WTC11 (cell line): ENCODE results near the gene TCOF1. TPM values are rescaled to one million over a fixed set of nuclear protein-coding genes. Genes with fewer than 3 reads are reported as not detected.

Source experiments
- ATAC-seq: fragments of 200-7000 bp; cut with Tn5 transposase; 2 replicates; pipeline ENCODE4 v1.10.0; 2021; ENCODE audit warnings: mild to moderate bottlenecking, moderate library complexity
- CTCF ChIA-PET: fragments of 300-600 bp; sonication (Branson Sonifier 250); formaldehyde crosslinking; loops from one replicate; lab custom pipeline; 2021; ENCODE audit warnings: antibody characterized with exemption; lab: Charles Lee
- POLR2A ChIA-PET: fragments of 350-600 bp; sonication (Branson Sonifier 250); formaldehyde crosslinking; loops from one replicate; lab custom pipeline; 2021; ENCODE audit warnings: antibody characterized with exemption; lab: Charles Lee
- DNase-seq: peaks from one replicate; pipeline ENCODE4 v3.0.0; 2021; ENCODE audit warnings: low spot score
- H3K27ac Mint-ChIP-seq: 2 replicates; pipeline ENCODE4 v1.8.0; 2021; ENCODE audit warnings: mixed read lengths
- H3K27me3 Mint-ChIP-seq: 2 replicates; pipeline ENCODE4 v1.8.0; 2021; ENCODE audit warnings: low read depth, mild to moderate bottlenecking, moderate library complexity, mixed read lengths
- H3K36me3 Mint-ChIP-seq: 2 replicates; pipeline ENCODE4 v1.8.0; 2021; ENCODE audit warnings: mixed read lengths
- H3K4me1 Mint-ChIP-seq: 2 replicates; pipeline ENCODE4 v1.8.0; 2022; ENCODE audit warnings: mixed read lengths
- H3K4me3 Mint-ChIP-seq: 2 replicates; pipeline ENCODE4 v1.8.0; 2021; ENCODE audit warnings: mild to moderate bottlenecking, moderate library complexity, mixed read lengths
- H3K9me3 Mint-ChIP-seq: 2 replicates; pipeline ENCODE4 v1.8.0; 2021; ENCODE audit warnings: mixed read lengths
- GRHL2 ChIP-seq: fragments of 250-450 bp; sonication (Bioruptor Pico); IDR thresholded peaks from 2 replicates; pipeline ENCODE4 v1.8.0; 2022; ENCODE audit warnings: mild to moderate bottlenecking, moderate library complexity; ENCODE audit not compliant: insufficient replicate concordance, severe bottlenecking
- IRF2 ChIP-seq: sonication (generic); formaldehyde crosslinking; IDR thresholded peaks from 2 replicates; pipeline ENCODE4 v1.8.0; 2022; ENCODE audit warnings: low read depth, missing genetic modification reagents, borderline replicate concordance
- NR1H2 ChIP-seq: sonication (generic); formaldehyde crosslinking; IDR thresholded peaks from 2 replicates; pipeline ENCODE4 v1.9.0; 2021; ENCODE audit warnings: mild to moderate bottlenecking, moderate library complexity, missing genetic modification reagents
- SOX15 ChIP-seq: fragments of 250-450 bp; sonication (Bioruptor Pico); IDR thresholded peaks from 2 replicates; pipeline ENCODE4 v1.9.0; 2021; ENCODE audit warnings: mild to moderate bottlenecking
- ZBTB21 ChIP-seq: sonication (generic); formaldehyde crosslinking; IDR thresholded peaks from 2 replicates; pipeline ENCODE4 v1.8.1; 2023; ENCODE audit warnings: mild to moderate bottlenecking, missing genetic modification reagents, borderline replicate concordance
- ZNF138 ChIP-seq: sonication (generic); formaldehyde crosslinking; conservative IDR thresholded peaks from 2 replicates; pipeline ENCODE4 v1.8.1; 2022; ENCODE audit warnings: mild to moderate bottlenecking, moderate library complexity, missing genetic modification reagents
- ZNF232 ChIP-seq: sonication (generic); formaldehyde crosslinking; IDR thresholded peaks from 2 replicates; pipeline ENCODE4 v1.8.0; 2022; ENCODE audit warnings: mild to moderate bottlenecking, missing genetic modification reagents
- ZNF416 ChIP-seq: fragments of 250-450 bp; sonication (Bioruptor Pico); IDR thresholded peaks from 2 replicates; pipeline ENCODE4 v1.9.0; 2021; ENCODE audit warnings: mild to moderate bottlenecking, inconsistent platforms
- total RNA-seq: library from RNA; stranded (reverse); gene quantifications from 3 replicates; pipeline ENCODE4 v1.2.3, GENCODE V29; 2021
- TF ChIP-seq, protein P1 (sequence below): fragments of 250-450 bp; sonication (Bioruptor Pico); IDR thresholded peaks from 2 replicates; pipeline ENCODE4 v1.9.0; 2021; ENCODE audit warnings: mild to moderate bottlenecking
- TF ChIP-seq, protein P2 (sequence below): fragments of 250-450 bp; sonication (Bioruptor Pico); IDR thresholded peaks from 2 replicates; pipeline ENCODE4 v1.9.0; 2021; ENCODE audit warnings: moderate library complexity, mild to moderate bottlenecking, inconsistent platforms, borderline replicate concordance
- TF ChIP-seq, protein P3 (sequence below): sonication (generic); formaldehyde crosslinking; IDR thresholded peaks from 2 replicates; pipeline ENCODE4 v1.8.0; 2022; ENCODE audit warnings: mild to moderate bottlenecking, missing genetic modification reagents
- TF ChIP-seq, protein P4 (sequence below): sonication (generic); formaldehyde crosslinking; IDR thresholded peaks from 2 replicates; pipeline ENCODE4 v1.8.0; 2022; ENCODE audit warnings: mild to moderate bottlenecking, missing genetic modification reagents
- TF ChIP-seq, protein P5 (sequence below): sonication (generic); formaldehyde crosslinking; conservative IDR thresholded peaks from 2 replicates; pipeline ENCODE4 v1.8.1; 2022; ENCODE audit warnings: mild to moderate bottlenecking, missing genetic modification reagents
- TF ChIP-seq, protein P6 (sequence below): sonication (generic); formaldehyde crosslinking; IDR thresholded peaks from 2 replicates; pipeline ENCODE4 v1.8.1; 2022; ENCODE audit warnings: missing genetic modification reagents, borderline replicate concordance

The TCOF1 gene
- total RNA-seq, 1 experiment from 2014 or later, result 174 TPM

DNA sequence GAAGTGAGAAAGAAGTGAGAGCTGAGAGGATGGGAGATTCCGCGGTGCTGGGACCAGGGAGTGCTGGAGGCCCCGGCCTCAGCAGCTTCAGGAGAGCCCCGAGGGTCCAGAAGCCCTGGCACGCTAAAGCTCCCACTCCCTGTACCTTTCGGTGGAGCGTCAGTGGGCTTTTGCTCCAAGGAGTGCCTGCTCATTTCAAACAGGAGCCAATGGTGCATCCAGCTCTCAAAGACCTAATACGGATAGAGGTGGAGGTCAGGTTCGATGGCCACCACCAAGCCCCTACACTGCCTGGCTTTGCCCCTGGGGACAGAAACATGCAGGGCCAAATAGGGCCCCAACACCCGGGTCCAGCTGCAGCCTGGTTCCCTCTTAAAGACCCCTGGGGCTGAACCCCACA is 47.0 kb downstream of the TCOF1 start (continued):
- TF ChIP-seq, protein P1, sequence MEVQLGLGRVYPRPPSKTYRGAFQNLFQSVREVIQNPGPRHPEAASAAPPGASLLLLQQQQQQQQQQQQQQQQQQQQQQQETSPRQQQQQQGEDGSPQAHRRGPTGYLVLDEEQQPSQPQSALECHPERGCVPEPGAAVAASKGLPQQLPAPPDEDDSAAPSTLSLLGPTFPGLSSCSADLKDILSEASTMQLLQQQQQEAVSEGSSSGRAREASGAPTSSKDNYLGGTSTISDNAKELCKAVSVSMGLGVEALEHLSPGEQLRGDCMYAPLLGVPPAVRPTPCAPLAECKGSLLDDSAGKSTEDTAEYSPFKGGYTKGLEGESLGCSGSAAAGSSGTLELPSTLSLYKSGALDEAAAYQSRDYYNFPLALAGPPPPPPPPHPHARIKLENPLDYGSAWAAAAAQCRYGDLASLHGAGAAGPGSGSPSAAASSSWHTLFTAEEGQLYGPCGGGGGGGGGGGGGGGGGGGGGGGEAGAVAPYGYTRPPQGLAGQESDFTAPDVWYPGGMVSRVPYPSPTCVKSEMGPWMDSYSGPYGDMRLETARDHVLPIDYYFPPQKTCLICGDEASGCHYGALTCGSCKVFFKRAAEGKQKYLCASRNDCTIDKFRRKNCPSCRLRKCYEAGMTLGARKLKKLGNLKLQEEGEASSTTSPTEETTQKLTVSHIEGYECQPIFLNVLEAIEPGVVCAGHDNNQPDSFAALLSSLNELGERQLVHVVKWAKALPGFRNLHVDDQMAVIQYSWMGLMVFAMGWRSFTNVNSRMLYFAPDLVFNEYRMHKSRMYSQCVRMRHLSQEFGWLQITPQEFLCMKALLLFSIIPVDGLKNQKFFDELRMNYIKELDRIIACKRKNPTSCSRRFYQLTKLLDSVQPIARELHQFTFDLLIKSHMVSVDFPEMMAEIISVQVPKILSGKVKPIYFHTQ, result no peak
- TF ChIP-seq ZBTB21 (CRISPR knock-in tag), result no peak
- TF ChIP-seq, protein P2, sequence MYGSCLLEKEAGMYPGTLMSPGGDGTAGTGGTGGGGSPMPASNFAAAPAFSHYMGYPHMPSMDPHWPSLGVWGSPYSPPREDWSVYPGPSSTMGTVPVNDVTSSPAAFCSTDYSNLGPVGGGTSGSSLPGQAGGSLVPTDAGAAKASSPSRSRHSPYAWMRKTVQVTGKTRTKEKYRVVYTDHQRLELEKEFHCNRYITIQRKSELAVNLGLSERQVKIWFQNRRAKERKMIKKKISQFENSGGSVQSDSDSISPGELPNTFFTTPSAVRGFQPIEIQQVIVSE, result no peak
- TF ChIP-seq SOX15, result no peak

DNA sequence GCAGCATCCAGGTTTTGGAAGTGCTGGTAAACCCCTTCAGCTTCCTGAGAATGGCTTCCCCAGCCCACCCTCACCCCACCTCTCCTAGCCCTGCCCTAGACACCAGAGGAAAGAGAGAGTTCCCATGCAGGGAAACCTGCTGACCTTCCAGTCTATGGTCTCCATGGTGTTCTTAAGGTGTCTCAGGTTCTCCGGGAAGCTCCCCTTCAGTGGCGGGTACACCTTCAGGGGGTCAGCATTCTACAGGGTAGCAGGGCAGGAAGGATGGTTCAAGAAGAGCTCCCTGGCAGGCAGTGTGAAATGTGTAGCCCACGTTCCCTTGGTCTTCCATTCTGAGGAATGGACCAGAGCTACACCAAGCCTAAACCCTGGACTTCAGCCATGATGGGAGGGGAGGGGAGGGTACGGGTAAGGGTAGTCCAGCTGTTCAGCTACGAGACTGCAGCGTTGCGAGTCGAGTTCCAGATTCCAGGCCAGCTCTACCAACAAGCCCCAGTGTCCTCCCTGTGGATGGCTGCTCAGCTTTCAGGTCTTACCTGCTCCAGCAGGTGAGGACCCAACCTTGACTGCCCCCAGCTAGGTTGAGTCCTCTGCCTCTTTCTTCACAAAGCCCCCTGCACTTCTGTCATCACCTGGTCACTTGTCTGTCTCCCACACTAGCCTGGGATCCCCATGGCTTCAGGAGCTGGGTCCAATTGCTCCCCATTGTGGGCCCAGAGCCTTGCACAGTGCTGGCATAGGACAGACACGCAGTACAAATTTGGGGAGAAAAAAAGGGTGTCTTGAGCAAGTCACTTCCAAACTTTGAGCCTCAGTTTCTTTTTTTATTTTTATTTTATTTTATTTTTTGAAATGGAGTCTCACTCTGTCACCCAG is 47.7 kb downstream of the TCOF1 start:
- no peak overlapping the region for H3K4me3 Mint-ChIP-seq
- ATAC-seq (no peak), DNase-seq (no peak)
- POLR2A ChIA-PET, result interaction anchor here (0.5 to 0.8 kb wide), 2 partner anchors 29 to 47 kb away, joined by 3 read pairs; partner anchors contain the start of gene TCOF1
- peaks cover 8% of the 10 kb centered on the region for H3K36me3 Mint-ChIP-seq
- no peak for TF ChIP-seq IRF2 (CRISPR knock-in tag)
- TF ChIP-seq, protein P3, sequence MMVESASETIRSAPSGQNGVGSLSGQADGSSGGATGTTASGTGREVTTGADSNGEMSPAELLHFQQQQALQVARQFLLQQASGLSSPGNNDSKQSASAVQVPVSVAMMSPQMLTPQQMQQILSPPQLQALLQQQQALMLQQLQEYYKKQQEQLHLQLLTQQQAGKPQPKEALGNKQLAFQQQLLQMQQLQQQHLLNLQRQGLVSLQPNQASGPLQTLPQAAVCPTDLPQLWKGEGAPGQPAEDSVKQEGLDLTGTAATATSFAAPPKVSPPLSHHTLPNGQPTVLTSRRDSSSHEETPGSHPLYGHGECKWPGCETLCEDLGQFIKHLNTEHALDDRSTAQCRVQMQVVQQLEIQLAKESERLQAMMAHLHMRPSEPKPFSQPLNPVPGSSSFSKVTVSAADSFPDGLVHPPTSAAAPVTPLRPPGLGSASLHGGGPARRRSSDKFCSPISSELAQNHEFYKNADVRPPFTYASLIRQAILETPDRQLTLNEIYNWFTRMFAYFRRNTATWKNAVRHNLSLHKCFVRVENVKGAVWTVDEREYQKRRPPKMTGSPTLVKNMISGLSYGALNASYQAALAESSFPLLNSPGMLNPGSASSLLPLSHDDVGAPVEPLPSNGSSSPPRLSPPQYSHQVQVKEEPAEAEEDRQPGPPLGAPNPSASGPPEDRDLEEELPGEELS, result no peak
- TF ChIP-seq GRHL2 (CRISPR knock-in tag), result no peak
- TF ChIP-seq, protein P4, sequence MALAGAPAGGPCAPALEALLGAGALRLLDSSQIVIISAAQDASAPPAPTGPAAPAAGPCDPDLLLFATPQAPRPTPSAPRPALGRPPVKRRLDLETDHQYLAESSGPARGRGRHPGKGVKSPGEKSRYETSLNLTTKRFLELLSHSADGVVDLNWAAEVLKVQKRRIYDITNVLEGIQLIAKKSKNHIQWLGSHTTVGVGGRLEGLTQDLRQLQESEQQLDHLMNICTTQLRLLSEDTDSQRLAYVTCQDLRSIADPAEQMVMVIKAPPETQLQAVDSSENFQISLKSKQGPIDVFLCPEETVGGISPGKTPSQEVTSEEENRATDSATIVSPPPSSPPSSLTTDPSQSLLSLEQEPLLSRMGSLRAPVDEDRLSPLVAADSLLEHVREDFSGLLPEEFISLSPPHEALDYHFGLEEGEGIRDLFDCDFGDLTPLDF, result no peak
- H3K27ac Mint-ChIP-seq, result no peak overlapping the region
- no peaks in the 10 kb centered on the region for H3K27me3 Mint-ChIP-seq
- CTCF ChIA-PET, result interaction anchor here (1.7 to 1.8 kb wide), 2 partner anchors 31 to 45 kb away, joined by 5 to 6 read pairs; partner anchors contain the start of gene RPS14
- H3K9me3 Mint-ChIP-seq, result no peaks in the 10 kb centered on the region
- peaks cover 13% of the 10 kb centered on the region for H3K4me1 Mint-ChIP-seq

DNA sequence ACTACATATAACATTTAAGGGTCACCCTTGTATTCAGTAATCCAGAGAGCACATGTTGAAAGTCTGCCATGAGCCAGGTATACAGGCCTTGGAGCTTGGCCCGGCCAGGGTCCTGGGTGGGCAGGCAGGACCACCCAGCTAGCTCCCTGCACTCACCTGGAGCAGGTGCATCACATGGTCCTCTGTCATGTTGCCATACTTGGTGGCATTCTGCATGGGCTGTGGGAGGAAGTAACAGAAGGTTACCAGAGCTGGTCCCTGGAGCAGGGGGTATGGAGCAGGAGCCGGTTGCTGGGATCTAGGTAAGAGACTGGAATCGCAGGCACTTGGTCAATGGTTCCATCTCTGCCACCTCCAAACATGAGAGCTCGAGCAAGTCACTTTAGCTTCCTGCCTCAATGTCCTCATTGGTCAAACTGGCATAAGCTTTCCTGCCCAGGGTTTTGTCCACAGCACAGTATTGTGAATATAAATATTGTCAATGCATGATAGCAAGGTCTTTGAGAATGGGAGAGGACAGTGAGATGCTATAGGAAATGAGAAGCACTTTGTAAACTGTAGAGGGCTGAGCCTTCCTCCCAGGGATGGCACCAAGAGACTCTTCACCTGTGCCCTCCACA is 48.7 kb downstream of the TCOF1 start:
- Mint-ChIP-seq H3K4me3 (no peak overlapping the region), H3K4me1 (peaks cover 23% of the 10 kb centered on the region), H3K9me3 (no peaks in the 10 kb centered on the region), H3K27me3 (no peaks in the 10 kb centered on the region), H3K36me3 (peaks cover 4% of the 10 kb centered on the region), H3K27ac (0 out of 2 replicates have a peak overlapping the region, but pooled peaks have one; percentile 27)
- DNase-seq (no peak), ATAC-seq (no peak)
- TF ChIP-seq GRHL2 (CRISPR knock-in tag), result no peak
- TF ChIP-seq ZNF138 (CRISPR knock-in tag), result no peak
- no peak for TF ChIP-seq ZNF232 (CRISPR knock-in tag)
- TF ChIP-seq ZNF416 (CRISPR knock-in tag), result no peak
- TF ChIP-seq, protein P5, sequence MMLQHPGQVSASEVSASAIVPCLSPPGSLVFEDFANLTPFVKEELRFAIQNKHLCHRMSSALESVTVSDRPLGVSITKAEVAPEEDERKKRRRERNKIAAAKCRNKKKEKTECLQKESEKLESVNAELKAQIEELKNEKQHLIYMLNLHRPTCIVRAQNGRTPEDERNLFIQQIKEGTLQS (CRISPR knock-in tag), result no peak
- TF ChIP-seq, protein P6, sequence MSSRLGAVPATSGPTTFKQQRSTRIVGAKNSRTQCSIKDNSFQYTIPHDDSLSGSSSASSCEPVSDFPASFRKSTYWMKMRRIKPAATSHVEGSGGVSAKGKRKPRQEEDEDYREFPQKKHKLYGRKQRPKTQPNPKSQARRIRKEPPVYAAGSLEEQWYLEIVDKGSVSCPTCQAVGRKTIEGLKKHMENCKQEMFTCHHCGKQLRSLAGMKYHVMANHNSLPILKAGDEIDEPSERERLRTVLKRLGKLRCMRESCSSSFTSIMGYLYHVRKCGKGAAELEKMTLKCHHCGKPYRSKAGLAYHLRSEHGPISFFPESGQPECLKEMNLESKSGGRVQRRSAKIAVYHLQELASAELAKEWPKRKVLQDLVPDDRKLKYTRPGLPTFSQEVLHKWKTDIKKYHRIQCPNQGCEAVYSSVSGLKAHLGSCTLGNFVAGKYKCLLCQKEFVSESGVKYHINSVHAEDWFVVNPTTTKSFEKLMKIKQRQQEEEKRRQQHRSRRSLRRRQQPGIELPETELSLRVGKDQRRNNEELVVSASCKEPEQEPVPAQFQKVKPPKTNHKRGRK (CRISPR knock-in tag), result no peak
- no peak for TF ChIP-seq NR1H2 (CRISPR knock-in tag)
- CTCF ChIA-PET, result interaction anchor here (1.6 to 2.5 kb wide), 3 partner anchors 9 to 43 kb away, joined by 4 to 12 read pairs (median 6); partner anchors contain the start of gene RPS14
- POLR2A ChIA-PET, result no interaction called here
